HEK293T (cell line): ENCODE results near the gene SMIM41.

Experiments
- ARNT ChIP-seq: fragments of 450-650 bp; IDR thresholded peaks from 2 replicates; pipeline ENCODE4 v1.6.1; 2017; ENCODE audit warnings: mild to moderate bottlenecking
- BHLHE40 ChIP-seq: fragments of 450-650 bp; IDR thresholded peaks from 2 replicates; pipeline ENCODE4 v1.6.1; 2016; ENCODE audit warnings: mild to moderate bottlenecking, moderate library complexity, borderline replicate concordance
- CTBP1 ChIP-seq: fragments of 450-650 bp; IDR thresholded peaks from 2 replicates; pipeline ENCODE4 v1.6.1; 2016; ENCODE audit warnings: borderline replicate concordance
- ELF4 ChIP-seq: fragments of 450-650 bp; IDR thresholded peaks from 2 replicates; pipeline ENCODE4 v1.6.1; 2017; ENCODE audit warnings: antibody characterized with exemption
- FOXA1 ChIP-seq: fragments of 450-650 bp; IDR thresholded peaks from 2 replicates; pipeline ENCODE4 v1.6.1; 2016; ENCODE audit warnings: mild to moderate bottlenecking
- FOXK2 ChIP-seq: fragments of 450-650 bp; IDR thresholded peaks from 2 replicates; pipeline ENCODE4 v1.6.1; 2016; ENCODE audit warnings: mild to moderate bottlenecking
- FOXM1 ChIP-seq: fragments of 450-650 bp; IDR thresholded peaks from 2 replicates; pipeline ENCODE4 v1.6.1; 2017; ENCODE audit warnings: mild to moderate bottlenecking, borderline replicate concordance
- HDGF ChIP-seq: fragments of 450-650 bp; IDR thresholded peaks from 2 replicates; pipeline ENCODE4 v1.6.1; 2017; ENCODE audit warnings: antibody characterized with exemption, borderline replicate concordance
- L3MBTL2 ChIP-seq: fragments of 450-650 bp; conservative IDR thresholded peaks from 2 replicates; pipeline ENCODE4 v1.6.1; 2016; ENCODE audit warnings: mild to moderate bottlenecking
- SP1 ChIP-seq: fragments of 450-650 bp; IDR thresholded peaks from 2 replicates; pipeline ENCODE4 v1.6.1; 2017
- SUZ12 ChIP-seq: fragments of 450-650 bp; IDR thresholded peaks from 2 replicates; pipeline ENCODE4 v1.6.1; 2016; ENCODE audit warnings: mild to moderate bottlenecking
- TARDBP ChIP-seq: fragments of 450-650 bp; IDR thresholded peaks from 2 replicates; pipeline ENCODE4 v1.6.1; 2016
- ZNF384 ChIP-seq: fragments of 450-650 bp; IDR thresholded peaks from 2 replicates; pipeline ENCODE4 v1.6.1; 2016

GRCh38 chr12:52123487-52124186 lies 44.1 kb downstream of the SMIM41 start:
- TF ChIP-seq FOXA1, result no peak
- TF ChIP-seq FOXK2, result no peak
- no peak for TF ChIP-seq ARNT
- TF ChIP-seq SP1, result no peak
- no peak for TF ChIP-seq FOXM1
- no peak for TF ChIP-seq BHLHE40
- TF ChIP-seq L3MBTL2, result no peak
- TF ChIP-seq HDGF, result no peak
- TF ChIP-seq ELF4, result no peak
- no peak for TF ChIP-seq ZNF384
- TF ChIP-seq SUZ12, result no peak
- TF ChIP-seq CTBP1, result no peak
- TF ChIP-seq TARDBP, result no peak
